Measurements from ENCODE around the gene ISG15. TPM values are rescaled to one million over a fixed set of nuclear protein-coding genes. Genes with fewer than 3 reads are reported as not detected.
A peak's percentile ranks its signal among the peaks of the same experiment; 100 is the strongest.

ISG15 gene
- total and polyA plus RNA-seq, 9 of the 15 experiments (the other 6 are each of a cell fraction or from before 2014, with no cell fraction given), result 0.40 to 58.3 (median 12.2) TPM

DNA sequence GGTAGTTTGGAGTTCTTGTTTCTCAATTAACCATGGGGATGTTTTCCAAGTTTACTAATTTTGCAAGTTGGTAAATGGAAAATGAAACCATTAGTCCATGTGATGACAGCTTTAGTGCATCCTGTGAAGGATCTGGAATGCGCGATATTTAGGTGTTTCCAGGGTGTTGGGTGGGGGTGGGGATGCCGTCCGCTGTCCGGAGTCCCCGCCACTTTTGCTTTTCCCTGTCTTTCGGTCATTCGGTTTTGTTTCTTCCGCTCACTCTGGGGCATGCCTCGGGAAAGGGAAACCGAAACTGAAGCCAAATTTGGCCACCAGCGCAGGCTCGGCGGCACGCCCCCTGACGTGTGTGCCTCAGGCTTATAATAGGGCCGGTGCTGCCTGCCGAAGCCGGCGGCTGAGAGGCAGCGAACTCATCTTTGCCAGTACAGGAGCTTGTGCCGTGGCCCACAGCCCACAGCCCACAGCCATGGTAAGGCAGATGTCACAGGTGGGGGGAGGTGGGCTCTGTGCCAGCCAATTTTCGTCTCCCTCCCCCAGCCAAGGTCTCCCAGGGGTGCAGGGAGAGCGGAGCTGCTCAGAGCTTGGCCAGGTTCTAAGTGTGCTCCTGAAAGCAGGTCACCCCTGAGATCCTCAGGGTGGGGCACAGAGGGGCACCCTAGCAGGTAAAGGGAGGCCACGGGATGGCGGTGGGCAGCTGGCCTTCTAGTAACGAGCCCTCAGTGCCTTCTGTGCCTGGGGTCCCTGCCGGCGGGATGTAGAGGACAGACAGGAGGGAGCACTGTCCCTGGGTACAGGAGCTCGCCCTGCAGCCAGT lies at the start of gene ISG15 (continued):
- TF ChIP-seq SNRNP70 (optimal IDR thresholded peaks at IDR 0.05; ENCODE audit: low read depth, low read length), result no peak
- TF ChIP-seq ZNF24 (IDR thresholded peaks at IDR 0.05), result 0 out of 2 replicates have a peak, but pooled peaks have one; percentile 32
- no peak for TF ChIP-seq ZNF253 (CRISPR knock-in tag; conservative IDR thresholded peaks at IDR 0.05)
- TF ChIP-seq EWSR1 (IDR thresholded peaks at IDR 0.05; ENCODE audit: borderline replicate concordance, low read depth, partially characterized antibody), result no peak
- TF ChIP-seq NCOA2 (IDR thresholded peaks at IDR 0.05; ENCODE audit: partially characterized antibody in 2 of 2), result no peak
- TF ChIP-seq ZBTB17 (CRISPR knock-in tag; IDR thresholded peaks at IDR 0.05), result no peak
- TF ChIP-seq LCOR (CRISPR knock-in tag; IDR thresholded peaks at IDR 0.05), result peak; percentile 96
- TF ChIP-seq ZC3H8 (IDR thresholded peaks at IDR 0.05), result 0 out of 2 replicates have a peak, but pooled peaks have one; percentile 43
- TF ChIP-seq ZKSCAN3 (CRISPR knock-in tag; IDR thresholded peaks at IDR 0.05), result no peak
- TF ChIP-seq ZNF717 (CRISPR knock-in tag; IDR thresholded peaks at IDR 0.05), result no peak
- TF ChIP-seq ZNF217 (CRISPR knock-in tag; IDR thresholded peaks at IDR 0.05), result no peak
- TF ChIP-seq, protein P1, sequence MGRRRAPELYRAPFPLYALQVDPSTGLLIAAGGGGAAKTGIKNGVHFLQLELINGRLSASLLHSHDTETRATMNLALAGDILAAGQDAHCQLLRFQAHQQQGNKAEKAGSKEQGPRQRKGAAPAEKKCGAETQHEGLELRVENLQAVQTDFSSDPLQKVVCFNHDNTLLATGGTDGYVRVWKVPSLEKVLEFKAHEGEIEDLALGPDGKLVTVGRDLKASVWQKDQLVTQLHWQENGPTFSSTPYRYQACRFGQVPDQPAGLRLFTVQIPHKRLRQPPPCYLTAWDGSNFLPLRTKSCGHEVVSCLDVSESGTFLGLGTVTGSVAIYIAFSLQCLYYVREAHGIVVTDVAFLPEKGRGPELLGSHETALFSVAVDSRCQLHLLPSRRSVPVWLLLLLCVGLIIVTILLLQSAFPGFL (CRISPR knock-in tag; IDR thresholded peaks at IDR 0.05), result no peak
- peak; percentile 63; the same call in 1 of the 2 replicates for TF ChIP-seq MEF2A (IDR thresholded peaks at IDR 0.05; ENCODE audit: control insufficient read depth, low read depth, low read length)
- no peak for TF ChIP-seq ZNF436 (CRISPR knock-in tag; IDR thresholded peaks at IDR 0.05)
- TF ChIP-seq ESRRB (CRISPR knock-in tag; IDR thresholded peaks at IDR 0.05; ENCODE audit: borderline replicate concordance), result 0 out of 2 replicates have a peak, but pooled peaks have one; percentile 40
- no peak for TF ChIP-seq ZC3H11A (IDR thresholded peaks at IDR 0.05; ENCODE audit: low read depth, low read length)
- no peak for TF ChIP-seq MAFK (IDR thresholded peaks at IDR 0.05; ENCODE audit: low read length)
- no peak for TF ChIP-seq RCOR1 (IDR thresholded peaks at IDR 0.05; ENCODE audit: borderline replicate concordance in 1 of 2, low read depth in 2 of 2, low read length in 2 of 2)
- no peak for TF ChIP-seq C11orf30 (IDR thresholded peaks at IDR 0.05; ENCODE audit: low read depth)
- TF ChIP-seq, protein P2, sequence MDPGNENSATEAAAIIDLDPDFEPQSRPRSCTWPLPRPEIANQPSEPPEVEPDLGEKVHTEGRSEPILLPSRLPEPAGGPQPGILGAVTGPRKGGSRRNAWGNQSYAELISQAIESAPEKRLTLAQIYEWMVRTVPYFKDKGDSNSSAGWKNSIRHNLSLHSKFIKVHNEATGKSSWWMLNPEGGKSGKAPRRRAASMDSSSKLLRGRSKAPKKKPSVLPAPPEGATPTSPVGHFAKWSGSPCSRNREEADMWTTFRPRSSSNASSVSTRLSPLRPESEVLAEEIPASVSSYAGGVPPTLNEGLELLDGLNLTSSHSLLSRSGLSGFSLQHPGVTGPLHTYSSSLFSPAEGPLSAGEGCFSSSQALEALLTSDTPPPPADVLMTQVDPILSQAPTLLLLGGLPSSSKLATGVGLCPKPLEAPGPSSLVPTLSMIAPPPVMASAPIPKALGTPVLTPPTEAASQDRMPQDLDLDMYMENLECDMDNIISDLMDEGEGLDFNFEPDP (CRISPR knock-in tag; IDR thresholded peaks at IDR 0.05), result no peak
- no peak for TF ChIP-seq POLR2B (IDR thresholded peaks at IDR 0.05; ENCODE audit: low read depth, partially characterized antibody)
- TF ChIP-seq RBM34 (IDR thresholded peaks at IDR 0.05; ENCODE audit: borderline replicate concordance, insufficient read depth, low read length), result no peak
- no peak for TF ChIP-seq ADNP (tag; IDR thresholded peaks at IDR 0.05)
- peak; percentile 74 for TF ChIP-seq EP400 (IDR thresholded peaks at IDR 0.05)
- TF ChIP-seq ZEB2 (IDR thresholded peaks at IDR 0.05), result peak; percentile 60; the same call in 1 of the 2 replicates
- no peak for TF ChIP-seq ZNF134 (CRISPR knock-in tag; conservative IDR thresholded peaks at IDR 0.05)
- no peak for TF ChIP-seq ZSCAN32 (CRISPR knock-in tag; IDR thresholded peaks at IDR 0.05)
- no peak for TF ChIP-seq ZNF695 (CRISPR knock-in tag; IDR thresholded peaks at IDR 0.05)
- TF ChIP-seq MYBL2 (IDR thresholded peaks at IDR 0.05; ENCODE audit: low read depth), result no peak
- TF ChIP-seq MYBL2 (CRISPR knock-in tag; IDR thresholded peaks at IDR 0.05; ENCODE audit: borderline replicate concordance), result no peak
- TF ChIP-seq SREBF1 (IDR thresholded peaks at IDR 0.05; ENCODE audit: borderline replicate concordance, low read depth, low read length), result no peak
